ENCODE measurements around the gene DOCK9.

The DOCK9 gene

GRCh38 chr13:98827449-98827848, 150.4 kb downstream of the DOCK9 start:
- no peak overlapping the region for H3K4me3 ChIP-seq (ENCODE audit: control insufficient read depth, low read depth, low read length)
- no peak for DNase-seq (ENCODE audit: low read depth)
- TF ChIP-seq CTCF (conservative IDR thresholded peaks at IDR 0.05; ENCODE audit: control insufficient read depth, insufficient read depth, low read depth, low read length) = no peak

- no peak for TF ChIP-seq CTCF (conservative IDR thresholded peaks at IDR 0.05; ENCODE audit: control insufficient read depth, insufficient read depth, low read depth, low read length)
- no peak for DNase-seq (ENCODE audit: low read depth)
Measured at GRCh38 chr13:98826146-98826545, 151.7 kb downstream of the DOCK9 start.

GRCh38 chr13:98825659-98826058, 152.2 kb downstream of the DOCK9 start:
- no peak overlapping the region for H3K4me3 ChIP-seq (ENCODE audit: control insufficient read depth, low read depth, low read length)
- no peak for DNase-seq (ENCODE audit: low read depth)
- no peak for TF ChIP-seq CTCF (conservative IDR thresholded peaks at IDR 0.05; ENCODE audit: control insufficient read depth, insufficient read depth, low read depth, low read length)

More at GRCh38 chr13:98826146-98826545, 151.7 kb downstream of the DOCK9 start:
- H3K4me3 ChIP-seq (ENCODE audit: control insufficient read depth, low read depth, low read length) = no peak overlapping the region

GRCh38 chr13:98824376-98825160, 153.3 kb downstream of the DOCK9 start:
- no peak overlapping the region for H3K4me3 ChIP-seq (ENCODE audit: control insufficient read depth, low read depth, low read length)
- TF ChIP-seq CTCF (conservative IDR thresholded peaks at IDR 0.05; ENCODE audit: control insufficient read depth, insufficient read depth, low read depth, low read length) = no peak
- DNase-seq (ENCODE audit: low read depth) = peak; percentile 48

- no peak overlapping the region for H3K4me3 ChIP-seq (ENCODE audit: control insufficient read depth, low read depth, low read length)
- DNase-seq (ENCODE audit: low read depth) = no peak
- no peak for TF ChIP-seq CTCF (conservative IDR thresholded peaks at IDR 0.05; ENCODE audit: control insufficient read depth, insufficient read depth, low read depth, low read length)
Measured at GRCh38 chr13:98823442-98823841, 154.4 kb downstream of the DOCK9 start.

GRCh38 chr13:98822225-98822606, 155.6 kb downstream of the DOCK9 start:
- H3K4me3 ChIP-seq (ENCODE audit: control insufficient read depth, low read depth, low read length) = no peak overlapping the region
- no peak for TF ChIP-seq CTCF (conservative IDR thresholded peaks at IDR 0.05; ENCODE audit: control insufficient read depth, insufficient read depth, low read depth, low read length)
- no peak for DNase-seq (ENCODE audit: low read depth)

Measured in fibroblast of mammary gland (primary cell).